Large intestine (tissue), 3 donors: ENCODE data around the gene NR1D1. TPM values are rescaled to one million over a fixed set of nuclear protein-coding genes. Genes with fewer than 3 reads are reported as not detected.

Experiments used
- DNase-seq, 2 donors: peaks; one replicate each; pipeline versions ENCODE4 v3.0.0 to v3.0.0-alpha.2; 2013
- H3K27ac ChIP-seq: one replicate; pipeline ENCODE4 v1.5.1; 2013; ENCODE audit warnings: low read length
- H3K27me3 ChIP-seq: 2 replicates; pipeline ENCODE4 v1.6.1; 2013; ENCODE audit warnings: low read length; ENCODE audit not compliant: control insufficient read depth, insufficient read depth
- H3K36me3 ChIP-seq: 2 replicates; pipeline ENCODE4 v1.6.1; 2013; ENCODE audit warnings: low read length; ENCODE audit not compliant: control insufficient read depth, insufficient read depth
- H3K4me1 ChIP-seq: one replicate; pipeline ENCODE4 v1.6.1; 2013; ENCODE audit warnings: low read length; ENCODE audit not compliant: control insufficient read depth, insufficient read depth
- H3K4me3 ChIP-seq: one replicate; pipeline ENCODE4 v1.5.1; 2013; ENCODE audit warnings: low read length
- H3K9me3 ChIP-seq: one replicate; pipeline ENCODE4 v1.6.1; 2013; ENCODE audit warnings: mild to moderate bottlenecking, low read depth, low read length, moderate library complexity; ENCODE audit not compliant: control insufficient read depth
- WGBS: methylation state at CpG from one replicate; pipeline ENCODE4 v1.1.5; 2013; ENCODE audit warnings: low lambda C conversion rate; ENCODE audit not compliant: insufficient coverage; 5-methylcytosine and 5-hydroxymethylcytosine counted together
- polyA plus RNA-seq: library from polyadenylated mRNA; unstranded; fragments of 120-200 nt; gene quantifications from one replicate; pipeline ENCODE4 v1.2.1, GENCODE V29; 2013

NR1D1 gene
- polyA plus RNA-seq, 1 donor: 2.5 TPM

- H3K36me3 ChIP-seq: peaks cover 3% of the 10 kb centered on the region
- H3K4me3 ChIP-seq: no peak overlapping the region
- no peaks in the 10 kb centered on the region for H3K9me3 ChIP-seq
- DNase-seq: peak in 1 of 2 donors; percentile 16
- H3K27ac ChIP-seq: peak overlapping the region; percentile 99
- H3K27me3 ChIP-seq: no peaks in the 10 kb centered on the region
- peaks cover 81% of the 10 kb centered on the region for H3K4me1 ChIP-seq
- WGBS: no CpG with 5 or more reads among the region's 4 CpGs
These were observed 32.2 kb downstream of the NR1D1 start for GRCh38 chr17:40068129-40068581.

- no CpG with 5 or more reads among the region's 7 CpGs for WGBS
- Histone ChIP-seq H3K36me3 (peaks cover 3% of the 10 kb centered on the region), H3K4me1 (peaks cover 78% of the 10 kb centered on the region), H3K27ac (peak overlapping the region; percentile 99), H3K27me3 (no peaks in the 10 kb centered on the region), H3K9me3 (no peaks in the 10 kb centered on the region), H3K4me3 (no peak overlapping the region)
- DNase-seq: no peak
These were observed 32.7 kb downstream of the NR1D1 start for GRCh38 chr17:40067710-40068109.

GRCh38 chr17:40065769-40066510 lies 34.4 kb downstream of the NR1D1 start:
- Histone ChIP-seq H3K36me3 (peaks cover 3% of the 10 kb centered on the region), H3K4me1 (peaks cover 74% of the 10 kb centered on the region), H3K27ac (peak overlapping the region; percentile 99), H3K4me3 (no peak overlapping the region), H3K27me3 (no peaks in the 10 kb centered on the region), H3K9me3 (no peaks in the 10 kb centered on the region)
- WGBS: no CpG with 5 or more reads among the region's 11 CpGs
- no peak for DNase-seq

- peak in 1 of 2 donors; percentile 63 for DNase-seq
- WGBS: 0% methylated on average over 1 of the region's 10 CpGs
- H3K4me1 ChIP-seq: peaks cover 67% of the 10 kb centered on the region
These were observed 35.2 kb downstream of the NR1D1 start for GRCh38 chr17:40064971-40065768.

GRCh38 chr17:40063901-40064531 lies 36.4 kb downstream of the NR1D1 start:
- no peaks in the 10 kb centered on the region for H3K27me3 ChIP-seq
- peaks cover 3% of the 10 kb centered on the region for H3K36me3 ChIP-seq
- no CpG with 5 or more reads among the region's 10 CpGs for WGBS
- peak overlapping the region; percentile 99 for H3K27ac ChIP-seq
- no peaks in the 10 kb centered on the region for H3K9me3 ChIP-seq
- H3K4me1 ChIP-seq: peaks cover 56% of the 10 kb centered on the region
- peak overlapping the region; percentile 99 for H3K4me3 ChIP-seq
- peak; percentile 56 to 72 for DNase-seq

More at GRCh38 chr17:40064971-40065768, 35.2 kb downstream of the NR1D1 start:
- Histone ChIP-seq H3K4me3 (peak overlapping the region; percentile 99), H3K27ac (peak overlapping the region; percentile 99), H3K27me3 (no peaks in the 10 kb centered on the region), H3K9me3 (no peaks in the 10 kb centered on the region), H3K36me3 (peaks cover 3% of the 10 kb centered on the region)

GRCh38 chr17:40063187-40063771 lies 37.1 kb downstream of the NR1D1 start:
- peak; percentile 32 to 75 for DNase-seq
- peak overlapping the region; percentile 99 for H3K27ac ChIP-seq

GRCh38 chr17:40062329-40063186 lies 37.8 kb downstream of the NR1D1 start, which contains the start of gene THRA:
Gene THRA (plus strand): TSS chr17:40062965. CDS start chr17:40074489, 11,524 bp downstream.
- WGBS: no CpG with 5 or more reads among the region's 83 CpGs
- Histone ChIP-seq H3K4me1 (peaks cover 45% of the 10 kb centered on the region), H3K36me3 (no peaks in the 10 kb centered on the region), H3K9me3 (no peaks in the 10 kb centered on the region), H3K27me3 (no peaks in the 10 kb centered on the region), H3K27ac (peak within 1 kb of the TSS; percentile 99), H3K4me3 (peak within 1 kb of the TSS; percentile 99)
- DNase-seq: peak; percentile 59 to 81

More at GRCh38 chr17:40063187-40063771, 37.1 kb downstream of the NR1D1 start:
- Histone ChIP-seq H3K4me3 (peak overlapping the region; percentile 99), H3K27me3 (no peaks in the 10 kb centered on the region), H3K36me3 (peaks cover 3% of the 10 kb centered on the region), H3K9me3 (no peaks in the 10 kb centered on the region), H3K4me1 (peaks cover 51% of the 10 kb centered on the region)
- no CpG with 5 or more reads among the region's 42 CpGs for WGBS

- H3K27me3 ChIP-seq: no peaks in the 10 kb centered on the region
- no peaks in the 10 kb centered on the region for H3K36me3 ChIP-seq
- no peak overlapping the region for H3K4me3 ChIP-seq
- H3K4me1 ChIP-seq: peaks cover 36% of the 10 kb centered on the region
- WGBS: no CpG with 5 or more reads among the region's 10 CpGs
- DNase-seq: peak; percentile 53 to 73
- peak overlapping the region; percentile 63 for H3K27ac ChIP-seq
- H3K9me3 ChIP-seq: no peaks in the 10 kb centered on the region
These were observed 38.8 kb downstream of the NR1D1 start for GRCh38 chr17:40061609-40062038.

- no CpG with 5 or more reads among the region's 11 CpGs for WGBS
- H3K27ac ChIP-seq: no peak overlapping the region
These were observed 39.3 kb downstream of the NR1D1 start for GRCh38 chr17:40060887-40061608.

More at GRCh38 chr17:40060887-40061608, 39.3 kb downstream of the NR1D1 start:
- no peak for DNase-seq
- Histone ChIP-seq H3K9me3 (no peaks in the 10 kb centered on the region), H3K36me3 (no peaks in the 10 kb centered on the region), H3K4me3 (no peak overlapping the region), H3K27me3 (no peaks in the 10 kb centered on the region), H3K4me1 (peaks cover 31% of the 10 kb centered on the region)
